GM18498 (cell line): ENCODE data around the gene CNTNAP4.

Experiments
- ATAC-seq: cut with Tn5 transposase; IDR thresholded peaks from one replicate; pipeline ENCODE4 v1.9.1; 2021; ENCODE audit warnings: mild to moderate bottlenecking, moderate library complexity; ENCODE audit not compliant: unreplicated experiment

The CNTNAP4 gene

GRCh38 chr16:76276745-76277438 is at the start of gene CNTNAP4:
Gene CNTNAP4 (plus strand): TSS chr16:76277401. CDS start chr16:76277663, 262 bp downstream.
- no peak for ATAC-seq

GRCh38 chr16:76228546-76229146 is 48.6 kb upstream of the CNTNAP4 start:
- no peak for ATAC-seq

GRCh38 chr16:76232704-76233103 is 44.5 kb upstream of the CNTNAP4 start:
- ATAC-seq, result no peak

DNA sequence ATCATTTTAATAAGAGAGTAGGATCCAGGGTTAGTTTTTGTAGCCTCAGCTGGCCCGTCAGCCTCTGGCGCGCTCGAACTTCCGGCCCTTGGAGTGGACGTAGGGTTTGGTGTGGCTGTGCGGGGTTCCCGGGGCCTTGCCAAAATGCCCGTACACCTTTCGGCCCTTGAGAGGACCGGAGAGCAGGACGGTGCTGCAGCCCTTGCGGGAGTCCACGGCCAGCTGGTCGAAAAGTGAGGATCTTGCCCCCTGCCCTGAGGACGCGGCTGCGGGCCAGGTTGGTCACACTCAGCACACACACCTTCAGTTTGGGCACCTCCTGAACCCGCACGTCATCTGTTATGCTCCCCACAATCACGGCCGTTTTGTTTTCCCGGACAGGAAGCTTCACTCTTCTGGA is 42.2 kb upstream of the CNTNAP4 start:
- ATAC-seq, result no peak

- no peak for ATAC-seq
Measured at GRCh38 chr16:76235426-76235825, 41.8 kb upstream of the CNTNAP4 start.

- ATAC-seq, result no peak
Measured at GRCh38 chr16:76237471-76237870, 39.7 kb upstream of the CNTNAP4 start.

DNA sequence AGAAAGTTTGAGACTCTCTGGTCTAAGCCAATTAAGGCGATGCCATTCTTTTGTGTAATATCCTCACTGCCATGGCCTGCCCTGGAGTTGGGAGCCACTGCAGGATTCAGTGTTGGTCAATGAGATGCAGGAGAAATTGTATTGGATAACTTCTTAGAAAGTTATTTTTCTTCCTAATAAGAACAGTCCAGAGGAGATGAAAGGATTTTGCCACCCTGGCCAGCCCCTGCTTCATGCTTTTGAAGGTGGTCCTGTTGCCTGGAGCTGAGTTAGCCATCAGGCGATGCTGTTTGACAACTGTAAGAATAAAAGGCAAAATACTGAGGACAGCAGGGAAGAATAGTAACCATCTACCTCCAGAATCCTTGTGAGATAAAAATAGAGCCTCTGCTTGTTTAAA is 35.4 kb upstream of the CNTNAP4 start:
- ATAC-seq, result no peak

DNA sequence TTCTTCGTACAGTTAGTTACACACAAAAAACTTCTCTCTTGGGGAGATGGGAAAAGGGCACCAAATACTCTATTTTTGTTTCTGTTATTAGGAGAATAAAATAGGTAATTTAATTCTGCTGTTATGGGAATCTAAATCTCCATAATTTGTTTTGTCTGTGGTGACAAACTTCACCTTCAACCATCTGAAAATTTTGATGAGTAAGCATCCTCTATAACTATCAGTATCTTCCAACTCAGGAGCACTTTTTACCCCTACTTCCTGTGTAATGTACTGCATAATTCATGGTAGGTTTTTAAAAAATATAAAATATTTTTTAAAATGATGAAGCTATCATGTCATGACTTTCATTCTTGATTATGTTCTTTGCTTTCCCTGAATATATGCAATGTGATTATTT is 33.6 kb upstream of the CNTNAP4 start:
- ATAC-seq, result no peak

DNA sequence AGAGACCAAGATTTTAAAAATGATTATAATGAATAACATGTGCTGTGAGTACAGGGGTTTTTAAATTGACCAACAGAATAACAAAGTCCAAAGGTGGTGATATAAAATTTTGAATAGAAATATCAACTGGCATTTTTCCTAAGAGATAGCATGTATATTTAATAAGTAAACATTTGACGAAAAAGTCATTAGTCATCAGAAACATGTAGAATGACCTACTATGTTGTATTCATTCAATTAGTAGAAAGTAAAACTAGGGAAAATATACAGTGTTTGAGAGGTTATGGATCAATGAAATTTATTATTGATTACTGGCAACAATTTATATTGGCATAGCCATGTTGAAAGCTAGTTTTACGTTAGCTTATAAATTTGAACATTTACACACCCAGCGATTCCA is 30.6 kb upstream of the CNTNAP4 start:
- no peak for ATAC-seq

DNA sequence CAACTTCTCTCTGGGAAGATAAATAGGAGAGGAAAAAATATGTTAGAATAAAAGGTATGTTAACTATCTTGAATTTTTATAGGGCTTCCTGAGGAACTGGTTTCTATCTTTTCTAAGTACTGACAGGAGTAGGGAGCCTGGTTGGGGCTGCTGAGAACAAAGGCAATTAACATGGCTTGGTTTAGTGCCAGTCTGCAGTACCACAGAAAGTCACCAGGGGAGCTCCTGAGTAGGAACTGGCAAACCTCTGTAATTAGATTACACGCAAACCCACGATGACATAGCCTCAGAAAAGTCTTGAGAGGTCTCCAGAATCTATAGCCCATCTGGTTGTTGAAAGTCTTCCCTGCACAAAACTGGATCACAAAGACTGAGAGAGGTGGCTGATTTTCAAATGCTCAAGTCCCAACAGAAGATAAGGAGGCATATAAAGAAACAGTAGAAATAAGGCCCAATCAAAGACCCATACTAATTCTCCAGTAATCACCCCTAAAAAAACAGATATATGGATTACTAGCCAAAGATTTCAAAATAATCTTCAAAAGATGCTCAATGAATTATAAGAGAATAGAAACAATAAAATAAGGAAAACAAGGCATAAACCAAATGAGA is 11.7 kb upstream of the CNTNAP4 start:
- peak; percentile 78 for ATAC-seq

DNA sequence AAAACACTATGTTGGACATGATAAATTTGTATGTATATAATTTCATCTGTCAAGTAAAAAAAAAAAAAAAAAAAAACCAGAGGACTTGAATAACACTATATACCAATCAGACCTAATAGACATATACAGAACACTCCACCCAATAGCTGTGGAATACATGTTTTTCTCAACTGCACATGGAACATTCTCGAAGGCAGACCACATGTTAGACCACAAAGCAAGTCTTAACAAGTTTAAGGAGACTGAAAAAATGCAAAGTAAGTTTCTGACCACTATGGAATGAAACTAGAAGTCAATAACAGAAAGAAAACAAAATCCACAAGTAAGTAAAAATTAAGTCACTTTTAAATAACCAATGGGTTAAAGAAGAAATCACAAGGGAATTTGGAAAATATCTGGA is 8.4 kb upstream of the CNTNAP4 start:
- no peak for ATAC-seq

DNA sequence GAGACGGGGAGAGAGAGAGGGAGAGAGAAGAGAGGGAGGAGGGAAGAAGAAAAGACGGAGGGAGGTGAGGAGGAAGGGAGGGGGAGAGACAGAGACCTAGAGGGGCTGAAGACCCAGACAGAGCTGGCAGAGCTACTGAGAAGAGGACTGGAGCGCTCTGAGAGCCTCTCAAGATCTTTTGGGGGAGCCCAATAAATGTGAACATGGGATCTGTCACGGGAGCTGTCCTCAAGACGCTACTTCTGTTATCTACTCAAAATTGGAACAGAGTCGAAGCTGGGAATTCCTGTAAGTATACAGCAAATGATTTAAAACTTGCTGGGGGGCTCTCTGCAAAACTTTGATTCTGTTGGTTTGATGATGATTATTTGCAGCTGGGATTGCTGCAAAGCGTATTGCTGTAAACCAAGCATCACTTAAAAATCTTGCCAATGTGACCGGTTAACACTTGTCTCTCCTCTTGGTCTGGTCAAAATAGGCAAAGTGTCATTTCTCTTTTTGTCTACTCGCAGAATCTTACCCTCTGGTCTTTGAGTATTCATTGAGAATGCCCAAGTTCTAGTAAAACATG is 344 bp downstream of the CNTNAP4 start:
- no peak for ATAC-seq

- no peak for ATAC-seq
Measured at GRCh38 chr16:76278086-76278485, 885 bp downstream of the CNTNAP4 start.

DNA sequence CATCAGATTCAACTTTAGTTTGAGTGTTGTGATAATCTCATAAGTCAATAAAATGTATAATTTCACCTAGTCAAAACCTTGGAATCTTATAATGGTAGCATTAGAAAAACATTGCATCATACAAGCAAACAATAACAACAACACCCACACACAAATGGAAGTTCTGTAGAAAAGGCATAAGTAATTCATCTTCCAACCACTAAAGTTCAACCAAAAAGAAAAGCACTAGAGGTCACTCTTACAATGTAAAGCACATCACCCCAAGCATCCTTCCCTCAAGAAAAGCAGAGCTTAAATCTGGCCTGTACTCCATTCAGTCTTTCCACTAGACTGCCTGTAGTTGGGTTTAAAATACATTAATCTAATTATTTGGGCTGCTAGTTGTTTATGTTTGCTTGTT is 1.8 kb downstream of the CNTNAP4 start:
- peak; percentile 45 for ATAC-seq

DNA sequence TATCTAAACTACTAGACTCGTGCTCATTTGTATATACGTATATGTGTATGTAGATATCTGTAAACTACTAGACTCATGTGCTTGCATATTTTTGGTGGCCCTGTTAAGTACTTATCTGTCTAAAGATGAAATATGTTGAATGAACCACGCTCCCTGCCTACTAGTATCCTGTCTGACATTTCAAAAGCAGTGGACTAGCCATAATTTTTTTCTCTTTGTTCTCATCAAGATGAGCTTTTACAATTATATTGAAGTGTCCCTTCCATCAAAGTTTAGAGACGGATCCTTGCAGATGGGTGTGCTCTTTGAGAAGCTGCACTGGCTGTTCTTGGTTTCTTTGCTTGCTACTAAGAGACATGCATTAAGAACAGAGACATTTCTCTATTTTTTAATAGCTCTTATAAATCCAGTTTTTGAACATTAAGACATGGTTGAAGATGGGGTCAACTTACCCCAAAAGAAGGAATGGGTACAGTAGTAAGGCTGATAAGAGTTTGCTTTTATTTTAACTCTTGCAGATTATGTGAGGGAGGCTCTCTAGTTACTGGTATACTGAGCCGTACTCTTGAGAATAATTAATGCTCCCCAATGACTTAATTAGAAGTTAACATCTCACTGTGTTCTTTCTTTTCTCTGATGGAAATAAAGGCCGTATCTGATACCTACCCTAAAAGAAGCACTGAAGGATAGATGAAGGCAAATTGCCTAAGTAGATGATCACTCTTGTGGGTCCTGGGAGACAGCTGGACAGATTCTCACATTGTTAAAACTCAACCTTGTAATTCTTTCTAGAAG is 3.4 kb downstream of the CNTNAP4 start:
- no peak for ATAC-seq

- ATAC-seq, result no peak
Measured at GRCh38 chr16:76287466-76287865, 10.3 kb downstream of the CNTNAP4 start.

DNA sequence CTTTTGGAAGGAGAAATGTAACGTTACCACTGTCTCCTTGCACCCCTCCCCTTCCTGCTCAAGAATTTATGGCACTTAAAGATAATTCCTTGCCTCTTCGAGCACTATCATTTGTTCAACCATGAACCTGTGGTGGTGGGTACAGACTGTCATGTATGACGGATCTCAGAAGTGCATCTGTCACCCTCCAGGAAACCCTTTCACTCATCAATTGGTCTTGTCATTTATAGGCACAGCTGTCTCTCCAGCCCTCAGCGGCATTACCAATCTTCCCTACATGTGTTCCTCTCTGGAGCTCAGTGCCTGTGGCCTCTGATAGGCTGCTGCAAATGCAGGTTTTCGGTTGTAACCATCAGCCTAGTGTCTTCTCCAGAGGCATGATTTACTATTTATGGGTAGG is 15.0 kb downstream of the CNTNAP4 start:
- no peak for ATAC-seq

DNA sequence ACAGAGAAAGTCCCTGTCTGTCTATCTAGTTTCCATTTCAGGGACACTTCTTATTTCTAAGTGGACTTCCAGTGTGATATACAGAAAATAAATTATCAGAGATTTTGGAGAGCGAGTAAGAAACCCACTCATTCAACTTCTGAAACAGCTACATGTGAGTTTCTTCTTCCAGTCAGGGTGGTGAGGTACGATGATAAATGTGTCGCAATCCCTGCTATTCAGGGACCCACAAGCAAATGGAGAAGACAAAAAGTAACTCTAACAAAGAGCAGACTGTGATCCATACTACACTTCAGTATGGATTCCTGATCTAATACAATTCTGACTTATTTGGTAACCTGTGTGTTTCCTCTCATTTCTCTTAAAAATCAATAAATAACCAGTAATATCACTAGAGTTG is 16.8 kb downstream of the CNTNAP4 start:
- no peak for ATAC-seq

GRCh38 chr16:76294396-76295214 is 17.4 kb downstream of the CNTNAP4 start:
- ATAC-seq, result no peak

DNA sequence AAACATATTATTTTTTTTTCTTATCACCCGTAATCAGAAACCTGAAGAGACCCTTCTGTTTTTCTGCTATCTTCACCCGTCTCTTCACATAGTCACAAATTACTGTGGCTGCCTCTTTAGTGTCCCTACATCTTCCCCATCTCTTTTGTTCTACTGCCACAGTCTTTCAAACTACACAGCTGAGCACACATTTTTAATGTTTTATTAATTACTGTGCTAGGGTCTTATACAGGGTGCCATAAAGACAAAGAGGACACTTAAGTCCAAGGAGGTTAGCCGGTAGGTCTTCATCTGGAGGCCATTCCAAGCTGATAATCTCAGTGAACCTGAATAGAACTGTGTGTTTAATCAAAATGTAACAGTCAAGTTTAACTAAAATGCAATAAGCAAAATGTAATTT is 20.7 kb downstream of the CNTNAP4 start:
- no peak for ATAC-seq
